HEK293 (cell line): ENCODE measurements around the gene NOSIP.

Experiments used
- CTCF ChIA-PET: fragments of 350-600 bp; formaldehyde crosslinking; extraction: SDS; loops from one replicate; lab custom pipeline; 2021; ENCODE audit warnings: antibody characterized with exemption; lab: Yijun Ruan, JAX
- POLR2A ChIA-PET: fragments of 300-600 bp; formaldehyde crosslinking; extraction: SDS; loops from one replicate; lab custom pipeline; 2020; ENCODE audit warnings: antibody characterized with exemption, inconsistent platforms; lab: Yijun Ruan, JAX
- H3K27ac ChIP-seq: fragments of 200-500 bp; sonication (Bioruptor generic); 2 replicates; pipeline ENCODE4 v1.5.1; 2014; ENCODE audit warnings: low read depth, low read length, control low read depth, inconsistent platforms; ENCODE audit errors: extremely low read depth
- H3K36me3 ChIP-seq, 2 experiments: fragments of 200-500 bp in 1 of 2; sonication (Bioruptor generic) in 1 of 2; 1 replicate in 1 of 2; 2 replicates in 1 of 2; pipeline ENCODE4 v1.5.1; 2014 to 2017; ENCODE audit warnings: inconsistent platforms in 2 of 2, low read length in 2 of 2; ENCODE audit not compliant: control insufficient read depth in 2 of 2, insufficient read depth in 1 of 2
- H3K4me1 ChIP-seq: fragments of 200-500 bp; sonication (Bioruptor generic); 2 replicates; pipeline ENCODE4 v1.5.1; 2014; ENCODE audit warnings: mild to moderate bottlenecking, low read length, inconsistent platforms; ENCODE audit not compliant: control insufficient read depth, insufficient read depth
- H3K4me3 ChIP-seq: 2 replicates; pipeline ENCODE4 v1.5.1; 2011; ENCODE audit warnings: low read depth, mild to moderate bottlenecking, control low read depth, low read length, moderate library complexity
- H3K9me3 ChIP-seq: fragments of 200-500 bp; sonication (Bioruptor generic); 2 replicates; pipeline ENCODE4 v1.5.1; 2014; ENCODE audit warnings: low read depth, low read length, inconsistent platforms; ENCODE audit not compliant: control insufficient read depth, insufficient read depth
- KLF1 ChIP-seq: fragments of 450-650 bp; formaldehyde crosslinking; IDR thresholded peaks from 2 replicates; pipeline ENCODE4 v1.5.1; 2016; ENCODE audit warnings: missing biosample characterization, missing genetic modification characterization
- KLF9 ChIP-seq: fragments of 450-650 bp; formaldehyde crosslinking; IDR thresholded peaks from 2 replicates; pipeline ENCODE4 v1.5.1; 2016; ENCODE audit warnings: missing biosample characterization, missing genetic modification characterization, low read depth
- SCRT2 ChIP-seq: fragments of 450-650 bp; formaldehyde crosslinking; IDR thresholded peaks from 2 replicates; pipeline ENCODE4 v1.5.1; 2016; ENCODE audit warnings: missing biosample characterization, missing genetic modification characterization
- TCF7L2 ChIP-seq: IDR thresholded peaks from 2 replicates; pipeline ENCODE4 v1.6.1; 2011; ENCODE audit warnings: low read depth, mild to moderate bottlenecking, inconsistent platforms, low read length, moderate library complexity, borderline replicate concordance
- ZBTB1 ChIP-seq: fragments of 450-650 bp; formaldehyde crosslinking; IDR thresholded peaks from 2 replicates; pipeline ENCODE4 v1.5.1; 2016; ENCODE audit warnings: missing biosample characterization, missing genetic modification characterization
- ZNF114 ChIP-seq: fragments of 450-650 bp; formaldehyde crosslinking; IDR thresholded peaks from 2 replicates; pipeline ENCODE4 v1.5.0; 2017; ENCODE audit warnings: missing biosample characterization, missing genetic modification characterization
- ZNF133 ChIP-seq: fragments of 450-650 bp; formaldehyde crosslinking; IDR thresholded peaks from 2 replicates; pipeline ENCODE4 v1.5.1; 2016; ENCODE audit warnings: missing biosample characterization, missing genetic modification characterization
- ZNF423 ChIP-seq: fragments of 450-650 bp; formaldehyde crosslinking; IDR thresholded peaks from 2 replicates; pipeline ENCODE4 v1.5.1; 2016; ENCODE audit warnings: missing biosample characterization, missing genetic modification characterization
- ZNF433 ChIP-seq: fragments of 450-650 bp; formaldehyde crosslinking; IDR thresholded peaks from 2 replicates; pipeline ENCODE4 v1.5.1; 2016; ENCODE audit warnings: missing biosample characterization, missing genetic modification characterization, low read depth
- ZNF501 ChIP-seq: fragments of 450-650 bp; formaldehyde crosslinking; IDR thresholded peaks from 2 replicates; pipeline ENCODE4 v1.5.1; 2016; ENCODE audit warnings: missing biosample characterization, missing genetic modification characterization
- ZNF510 ChIP-seq: fragments of 450-650 bp; formaldehyde crosslinking; IDR thresholded peaks from 2 replicates; pipeline ENCODE4 v1.5.1; 2018; ENCODE audit warnings: mild to moderate bottlenecking, missing genetic modification characterization, missing biosample characterization; ENCODE audit not compliant: insufficient replicate concordance
- ZNF548 ChIP-seq: fragments of 450-650 bp; formaldehyde crosslinking; IDR thresholded peaks from 2 replicates; pipeline ENCODE4 v1.5.1; 2016; ENCODE audit warnings: missing biosample characterization, missing genetic modification characterization
- ZXDB ChIP-seq: fragments of 450-650 bp; formaldehyde crosslinking; IDR thresholded peaks from 2 replicates; pipeline ENCODE4 v1.5.1; 2016; ENCODE audit warnings: missing biosample characterization, missing genetic modification characterization
- TF ChIP-seq, protein P1 (sequence below): fragments of 450-650 bp; formaldehyde crosslinking; IDR thresholded peaks from 2 replicates; pipeline ENCODE4 v1.5.1; 2016; ENCODE audit warnings: missing biosample characterization, missing genetic modification characterization
- TF ChIP-seq, protein P2 (sequence below): fragments of 450-650 bp; formaldehyde crosslinking; IDR thresholded peaks from 2 replicates; pipeline ENCODE4 v1.5.1; 2017; ENCODE audit warnings: missing biosample characterization, missing genetic modification characterization
- TF ChIP-seq, protein P3 (sequence below): fragments of 450-650 bp; formaldehyde crosslinking; IDR thresholded peaks from 2 replicates; pipeline ENCODE4 v1.5.0; 2017; ENCODE audit warnings: missing biosample characterization, missing genetic modification characterization, borderline replicate concordance
- TF ChIP-seq, protein P4 (sequence below): fragments of 450-650 bp; formaldehyde crosslinking; IDR thresholded peaks from 2 replicates; pipeline ENCODE4 v1.5.1; 2016; ENCODE audit warnings: missing biosample characterization, missing genetic modification characterization
- TF ChIP-seq, protein P5 (sequence below): fragments of 450-650 bp; formaldehyde crosslinking; IDR thresholded peaks from 2 replicates; pipeline ENCODE4 v1.5.1; 2017; ENCODE audit warnings: missing biosample characterization, missing genetic modification characterization
- TF ChIP-seq, protein P6 (sequence below): fragments of 450-650 bp; formaldehyde crosslinking; IDR thresholded peaks from 2 replicates; pipeline ENCODE4 v1.5.1; 2016; ENCODE audit warnings: missing biosample characterization, missing genetic modification characterization, borderline replicate concordance

NOSIP gene

DNA sequence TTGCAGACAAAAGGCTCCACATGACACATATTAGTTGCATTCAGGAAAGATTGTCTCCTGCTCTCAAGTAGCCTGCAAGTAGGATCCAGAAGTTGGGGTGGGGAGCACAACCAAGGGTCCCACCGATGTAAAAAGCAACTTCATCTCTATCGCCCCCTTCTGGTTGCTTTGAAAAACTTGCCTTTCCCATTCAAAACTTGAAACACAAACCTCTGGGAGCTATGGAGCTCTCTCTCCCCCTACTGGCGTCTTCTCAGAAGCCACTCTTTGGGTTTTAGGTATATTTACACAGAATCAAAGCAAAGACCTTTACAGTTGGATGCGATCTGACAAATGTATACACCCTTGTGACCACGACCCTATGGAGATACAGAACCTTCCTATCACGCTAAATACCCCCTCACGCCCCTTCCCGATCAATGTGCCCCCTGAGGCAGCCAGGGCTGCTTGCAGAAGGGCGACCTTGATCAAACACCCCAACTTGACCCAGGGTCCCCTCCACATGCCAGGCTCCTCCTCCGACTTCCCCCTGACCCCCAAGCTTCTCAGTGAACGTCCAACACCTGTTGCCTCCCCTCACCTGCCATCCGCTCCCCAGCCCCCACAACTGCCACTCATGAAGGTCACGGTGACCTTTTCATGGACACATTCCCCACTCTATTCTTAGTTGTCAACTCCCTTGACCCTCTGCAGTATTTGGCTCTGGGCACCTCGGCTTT, 10.1 kb downstream of the NOSIP start (continued):
- TF ChIP-seq, protein P1, sequence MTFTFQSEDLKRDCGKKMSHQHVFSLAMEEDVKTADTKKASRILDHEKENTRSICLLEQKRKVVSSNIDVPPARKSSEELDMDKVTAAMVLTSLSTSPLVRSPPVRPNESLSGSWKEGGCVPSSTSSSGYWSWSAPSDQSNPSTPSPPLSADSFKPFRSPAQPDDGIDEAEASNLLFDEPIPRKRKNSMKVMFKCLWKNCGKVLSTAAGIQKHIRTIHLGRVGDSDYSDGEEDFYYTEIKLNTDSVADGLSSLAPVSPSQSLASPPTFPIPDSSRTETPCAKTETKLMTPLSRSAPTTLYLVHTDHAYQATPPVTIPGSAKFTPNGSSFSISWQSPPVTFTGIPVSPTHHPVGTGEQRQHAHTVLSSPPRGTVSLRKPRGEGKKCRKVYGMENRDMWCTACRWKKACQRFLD (tag by site-specific recombination), result no peak
- TF ChIP-seq, protein P2, sequence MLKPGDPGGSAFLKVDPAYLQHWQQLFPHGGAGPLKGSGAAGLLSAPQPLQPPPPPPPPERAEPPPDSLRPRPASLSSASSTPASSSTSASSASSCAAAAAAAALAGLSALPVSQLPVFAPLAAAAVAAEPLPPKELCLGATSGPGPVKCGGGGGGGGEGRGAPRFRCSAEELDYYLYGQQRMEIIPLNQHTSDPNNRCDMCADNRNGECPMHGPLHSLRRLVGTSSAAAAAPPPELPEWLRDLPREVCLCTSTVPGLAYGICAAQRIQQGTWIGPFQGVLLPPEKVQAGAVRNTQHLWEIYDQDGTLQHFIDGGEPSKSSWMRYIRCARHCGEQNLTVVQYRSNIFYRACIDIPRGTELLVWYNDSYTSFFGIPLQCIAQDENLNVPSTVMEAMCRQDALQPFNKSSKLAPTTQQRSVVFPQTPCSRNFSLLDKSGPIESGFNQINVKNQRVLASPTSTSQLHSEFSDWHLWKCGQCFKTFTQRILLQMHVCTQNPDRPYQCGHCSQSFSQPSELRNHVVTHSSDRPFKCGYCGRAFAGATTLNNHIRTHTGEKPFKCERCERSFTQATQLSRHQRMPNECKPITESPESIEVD (tag by site-specific recombination), result no peak
- 0 out of 2 replicates have a peak, but pooled peaks have one; percentile 24 for TF ChIP-seq ZNF501
- no peak for TF ChIP-seq ZNF548 (tag by site-specific recombination)
- no peak for TF ChIP-seq ZNF510 (tag by site-specific recombination)
- TF ChIP-seq ZNF433 (tag by site-specific recombination), result no peak
- no peak for TF ChIP-seq ZNF423
- no peak for TF ChIP-seq ZNF133 (tag by site-specific recombination)
- TF ChIP-seq, protein P3, sequence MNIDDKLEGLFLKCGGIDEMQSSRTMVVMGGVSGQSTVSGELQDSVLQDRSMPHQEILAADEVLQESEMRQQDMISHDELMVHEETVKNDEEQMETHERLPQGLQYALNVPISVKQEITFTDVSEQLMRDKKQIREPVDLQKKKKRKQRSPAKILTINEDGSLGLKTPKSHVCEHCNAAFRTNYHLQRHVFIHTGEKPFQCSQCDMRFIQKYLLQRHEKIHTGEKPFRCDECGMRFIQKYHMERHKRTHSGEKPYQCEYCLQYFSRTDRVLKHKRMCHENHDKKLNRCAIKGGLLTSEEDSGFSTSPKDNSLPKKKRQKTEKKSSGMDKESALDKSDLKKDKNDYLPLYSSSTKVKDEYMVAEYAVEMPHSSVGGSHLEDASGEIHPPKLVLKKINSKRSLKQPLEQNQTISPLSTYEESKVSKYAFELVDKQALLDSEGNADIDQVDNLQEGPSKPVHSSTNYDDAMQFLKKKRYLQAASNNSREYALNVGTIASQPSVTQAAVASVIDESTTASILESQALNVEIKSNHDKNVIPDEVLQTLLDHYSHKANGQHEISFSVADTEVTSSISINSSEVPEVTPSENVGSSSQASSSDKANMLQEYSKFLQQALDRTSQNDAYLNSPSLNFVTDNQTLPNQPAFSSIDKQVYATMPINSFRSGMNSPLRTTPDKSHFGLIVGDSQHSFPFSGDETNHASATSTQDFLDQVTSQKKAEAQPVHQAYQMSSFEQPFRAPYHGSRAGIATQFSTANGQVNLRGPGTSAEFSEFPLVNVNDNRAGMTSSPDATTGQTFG (tag by site-specific recombination), result no peak
- no peak for TF ChIP-seq ZNF114 (tag by site-specific recombination)

DNA sequence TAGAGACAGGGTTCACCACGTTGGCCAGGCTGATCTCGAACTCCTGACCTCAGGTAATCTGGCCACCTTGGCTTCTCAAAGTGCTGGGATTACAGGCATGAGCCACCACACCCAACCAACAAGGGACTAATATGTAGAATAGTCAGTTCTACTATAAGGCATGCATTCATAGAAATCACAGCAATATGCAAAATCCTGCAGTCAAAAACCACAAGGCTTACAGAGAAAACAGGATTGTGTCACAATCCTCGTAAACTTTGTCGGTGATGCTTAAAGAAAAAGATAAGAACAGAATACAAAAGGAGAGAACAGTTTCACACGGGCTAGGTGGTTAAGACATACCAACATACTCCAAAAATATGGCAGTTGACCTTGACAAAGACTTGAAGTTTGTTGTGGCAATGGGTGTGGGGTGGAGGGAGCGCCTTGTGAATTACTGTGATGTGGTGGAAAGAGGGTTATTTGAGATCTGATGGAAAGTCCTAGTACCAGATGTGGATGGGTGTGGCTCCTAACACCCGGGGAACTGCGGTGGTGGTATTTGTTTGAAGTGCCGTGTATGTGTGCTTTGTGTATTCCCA, 12.4 kb downstream of the NOSIP start:
- POLR2A ChIA-PET, result interaction anchor here (0.6 to 3.6 kb wide), 4 partner anchors 12 to 71 kb away, joined by 3 to 45 read pairs (median 4); partner anchors contain the start of gene NOSIP
- peak overlapping the region; percentile 50 for H3K27ac ChIP-seq
- TF ChIP-seq, protein P4, sequence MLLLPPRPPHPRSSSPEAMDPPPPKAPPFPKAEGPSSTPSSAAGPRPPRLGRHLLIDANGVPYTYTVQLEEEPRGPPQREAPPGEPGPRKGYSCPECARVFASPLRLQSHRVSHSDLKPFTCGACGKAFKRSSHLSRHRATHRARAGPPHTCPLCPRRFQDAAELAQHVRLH (tag by site-specific recombination), result no peak
- TF ChIP-seq, protein P5, sequence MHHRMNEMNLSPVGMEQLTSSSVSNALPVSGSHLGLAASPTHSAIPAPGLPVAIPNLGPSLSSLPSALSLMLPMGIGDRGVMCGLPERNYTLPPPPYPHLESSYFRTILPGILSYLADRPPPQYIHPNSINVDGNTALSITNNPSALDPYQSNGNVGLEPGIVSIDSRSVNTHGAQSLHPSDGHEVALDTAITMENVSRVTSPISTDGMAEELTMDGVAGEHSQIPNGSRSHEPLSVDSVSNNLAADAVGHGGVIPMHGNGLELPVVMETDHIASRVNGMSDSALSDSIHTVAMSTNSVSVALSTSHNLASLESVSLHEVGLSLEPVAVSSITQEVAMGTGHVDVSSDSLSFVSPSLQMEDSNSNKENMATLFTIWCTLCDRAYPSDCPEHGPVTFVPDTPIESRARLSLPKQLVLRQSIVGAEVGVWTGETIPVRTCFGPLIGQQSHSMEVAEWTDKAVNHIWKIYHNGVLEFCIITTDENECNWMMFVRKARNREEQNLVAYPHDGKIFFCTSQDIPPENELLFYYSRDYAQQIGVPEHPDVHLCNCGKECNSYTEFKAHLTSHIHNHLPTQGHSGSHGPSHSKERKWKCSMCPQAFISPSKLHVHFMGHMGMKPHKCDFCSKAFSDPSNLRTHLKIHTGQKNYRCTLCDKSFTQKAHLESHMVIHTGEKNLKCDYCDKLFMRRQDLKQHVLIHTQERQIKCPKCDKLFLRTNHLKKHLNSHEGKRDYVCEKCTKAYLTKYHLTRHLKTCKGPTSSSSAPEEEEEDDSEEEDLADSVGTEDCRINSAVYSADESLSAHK, result 0 out of 2 replicates have a peak, but pooled peaks have one; percentile 30
- TF ChIP-seq, protein P6, sequence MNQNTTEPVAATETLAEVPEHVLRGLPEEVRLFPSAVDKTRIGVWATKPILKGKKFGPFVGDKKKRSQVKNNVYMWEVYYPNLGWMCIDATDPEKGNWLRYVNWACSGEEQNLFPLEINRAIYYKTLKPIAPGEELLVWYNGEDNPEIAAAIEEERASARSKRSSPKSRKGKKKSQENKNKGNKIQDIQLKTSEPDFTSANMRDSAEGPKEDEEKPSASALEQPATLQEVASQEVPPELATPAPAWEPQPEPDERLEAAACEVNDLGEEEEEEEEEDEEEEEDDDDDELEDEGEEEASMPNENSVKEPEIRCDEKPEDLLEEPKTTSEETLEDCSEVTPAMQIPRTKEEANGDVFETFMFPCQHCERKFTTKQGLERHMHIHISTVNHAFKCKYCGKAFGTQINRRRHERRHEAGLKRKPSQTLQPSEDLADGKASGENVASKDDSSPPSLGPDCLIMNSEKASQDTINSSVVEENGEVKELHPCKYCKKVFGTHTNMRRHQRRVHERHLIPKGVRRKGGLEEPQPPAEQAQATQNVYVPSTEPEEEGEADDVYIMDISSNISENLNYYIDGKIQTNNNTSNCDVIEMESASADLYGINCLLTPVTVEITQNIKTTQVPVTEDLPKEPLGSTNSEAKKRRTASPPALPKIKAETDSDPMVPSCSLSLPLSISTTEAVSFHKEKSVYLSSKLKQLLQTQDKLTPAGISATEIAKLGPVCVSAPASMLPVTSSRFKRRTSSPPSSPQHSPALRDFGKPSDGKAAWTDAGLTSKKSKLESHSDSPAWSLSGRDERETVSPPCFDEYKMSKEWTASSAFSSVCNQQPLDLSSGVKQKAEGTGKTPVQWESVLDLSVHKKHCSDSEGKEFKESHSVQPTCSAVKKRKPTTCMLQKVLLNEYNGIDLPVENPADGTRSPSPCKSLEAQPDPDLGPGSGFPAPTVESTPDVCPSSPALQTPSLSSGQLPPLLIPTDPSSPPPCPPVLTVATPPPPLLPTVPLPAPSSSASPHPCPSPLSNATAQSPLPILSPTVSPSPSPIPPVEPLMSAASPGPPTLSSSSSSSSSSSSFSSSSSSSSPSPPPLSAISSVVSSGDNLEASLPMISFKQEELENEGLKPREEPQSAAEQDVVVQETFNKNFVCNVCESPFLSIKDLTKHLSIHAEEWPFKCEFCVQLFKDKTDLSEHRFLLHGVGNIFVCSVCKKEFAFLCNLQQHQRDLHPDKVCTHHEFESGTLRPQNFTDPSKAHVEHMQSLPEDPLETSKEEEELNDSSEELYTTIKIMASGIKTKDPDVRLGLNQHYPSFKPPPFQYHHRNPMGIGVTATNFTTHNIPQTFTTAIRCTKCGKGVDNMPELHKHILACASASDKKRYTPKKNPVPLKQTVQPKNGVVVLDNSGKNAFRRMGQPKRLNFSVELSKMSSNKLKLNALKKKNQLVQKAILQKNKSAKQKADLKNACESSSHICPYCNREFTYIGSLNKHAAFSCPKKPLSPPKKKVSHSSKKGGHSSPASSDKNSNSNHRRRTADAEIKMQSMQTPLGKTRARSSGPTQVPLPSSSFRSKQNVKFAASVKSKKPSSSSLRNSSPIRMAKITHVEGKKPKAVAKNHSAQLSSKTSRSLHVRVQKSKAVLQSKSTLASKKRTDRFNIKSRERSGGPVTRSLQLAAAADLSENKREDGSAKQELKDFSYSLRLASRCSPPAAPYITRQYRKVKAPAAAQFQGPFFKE, result no peak
- TF ChIP-seq SCRT2 (tag by site-specific recombination) (no peak), ZBTB1 (tag by site-specific recombination) (no peak), ZXDB (tag by site-specific recombination) (0 out of 2 replicates have a peak, but pooled peaks have one; percentile 44), KLF9 (tag by site-specific recombination) (peak; percentile 34; the same call in 1 of the 2 replicates), KLF1 (tag by site-specific recombination) (peak; percentile 100), TCF7L2 (0 out of 2 replicates have a peak, but pooled peaks have one; percentile 14)

More for the DNA sequence above, 12.4 kb downstream of the NOSIP start:
- CTCF ChIA-PET, result interaction anchor here (0.6 to 9.9 kb wide), 4 partner anchors 12 to 62 kb away, joined by 4 to 90 read pairs (median 68); partner anchors contain the start of genes NOSIP and PRRG2
- no peak overlapping the region for H3K4me3 ChIP-seq
- H3K4me1 ChIP-seq, result peaks cover 19% of the 10 kb centered on the region
- H3K36me3 ChIP-seq, result peaks cover under 1 to 2% of the 10 kb centered on the region in 2 experiments; a peak in 2 of 3 replicates
- no peaks in the 10 kb centered on the region for H3K9me3 ChIP-seq
